Activated T-cell treated with anti-CD3 and anti-CD28 coated beads, Interleukin-2, amount 50 U/mL, for 48 hours (primary cell): ENCODE data around the gene SPECC1L.
A peak's percentile ranks its signal among the peaks of the same experiment; 100 is the strongest.

Experiments used
- DNase-seq, 2 experiments: peaks; one replicate each; pipeline ENCODE4 v3.0.0-alpha.2; 2020

Gene SPECC1L

DNA sequence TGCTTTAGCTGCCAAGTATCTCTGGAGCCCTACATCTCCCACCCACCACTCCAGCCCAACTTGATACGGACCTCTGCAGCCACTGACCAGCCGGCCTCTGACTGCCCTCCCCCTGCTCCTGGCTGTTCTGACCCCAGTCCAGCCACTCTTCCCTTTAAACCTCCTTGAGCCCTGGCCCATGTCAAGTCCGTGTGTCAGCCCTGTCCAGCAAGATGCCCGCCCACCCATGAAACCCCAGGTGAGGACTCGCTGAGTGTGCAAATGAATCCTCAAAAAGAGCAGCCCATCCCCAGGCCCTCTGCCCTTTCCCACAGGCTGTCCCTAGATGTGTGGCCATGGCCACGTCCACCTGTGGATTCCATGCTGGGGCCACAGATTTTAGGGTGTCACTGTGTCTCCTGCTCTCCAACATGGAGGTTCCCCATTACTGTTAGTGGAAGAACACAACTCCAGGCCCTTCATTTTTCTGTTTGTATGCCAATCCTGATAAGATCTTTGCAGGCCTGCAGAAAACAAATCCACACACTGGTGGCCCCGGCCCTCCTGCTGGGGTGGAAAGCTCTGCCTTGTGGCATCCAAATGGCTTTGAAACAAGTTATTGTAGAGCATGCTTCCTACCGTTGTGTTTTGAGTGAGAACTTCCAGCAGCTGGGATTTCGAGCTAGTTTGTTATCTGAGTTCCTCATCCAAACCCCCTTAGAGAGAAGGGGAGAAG, 134.1 kb downstream of the SPECC1L start:
- no peak for DNase-seq

DNA sequence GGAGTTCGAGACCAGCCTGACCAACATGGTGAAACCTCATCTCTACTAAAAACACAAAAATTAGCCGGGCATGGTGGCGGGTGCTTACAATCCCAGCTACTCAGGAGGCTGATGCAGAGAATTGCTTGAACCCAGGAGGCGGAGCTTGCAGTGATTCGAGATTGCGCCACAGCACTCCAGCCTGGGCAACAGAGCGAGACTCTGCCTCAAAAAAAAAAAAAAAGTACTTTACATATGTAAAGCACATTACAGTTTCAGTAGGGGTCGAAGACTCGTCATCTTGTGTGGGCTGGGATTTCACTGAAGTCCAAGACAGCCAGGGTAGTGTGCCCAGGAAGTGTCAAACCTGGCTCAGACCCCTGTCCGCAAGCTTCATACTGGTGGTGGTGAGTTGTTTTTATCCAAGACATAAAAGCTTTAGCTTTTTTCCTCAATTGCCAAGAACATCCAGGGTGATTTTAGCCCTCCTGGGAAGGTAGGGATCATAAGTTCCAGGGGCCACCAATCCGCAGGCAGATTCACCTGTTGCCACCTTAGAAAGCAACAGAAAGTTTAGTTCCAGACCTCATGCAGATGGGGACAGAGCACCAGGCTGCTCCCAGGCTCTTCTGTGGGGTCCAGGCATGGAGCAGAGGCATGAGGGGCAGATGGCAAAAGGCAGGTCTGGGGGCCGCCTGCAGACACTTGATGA, 135.1 kb downstream of the SPECC1L start:
- DNase-seq, result peak in 1 of 2 experiments; percentile 11

DNA sequence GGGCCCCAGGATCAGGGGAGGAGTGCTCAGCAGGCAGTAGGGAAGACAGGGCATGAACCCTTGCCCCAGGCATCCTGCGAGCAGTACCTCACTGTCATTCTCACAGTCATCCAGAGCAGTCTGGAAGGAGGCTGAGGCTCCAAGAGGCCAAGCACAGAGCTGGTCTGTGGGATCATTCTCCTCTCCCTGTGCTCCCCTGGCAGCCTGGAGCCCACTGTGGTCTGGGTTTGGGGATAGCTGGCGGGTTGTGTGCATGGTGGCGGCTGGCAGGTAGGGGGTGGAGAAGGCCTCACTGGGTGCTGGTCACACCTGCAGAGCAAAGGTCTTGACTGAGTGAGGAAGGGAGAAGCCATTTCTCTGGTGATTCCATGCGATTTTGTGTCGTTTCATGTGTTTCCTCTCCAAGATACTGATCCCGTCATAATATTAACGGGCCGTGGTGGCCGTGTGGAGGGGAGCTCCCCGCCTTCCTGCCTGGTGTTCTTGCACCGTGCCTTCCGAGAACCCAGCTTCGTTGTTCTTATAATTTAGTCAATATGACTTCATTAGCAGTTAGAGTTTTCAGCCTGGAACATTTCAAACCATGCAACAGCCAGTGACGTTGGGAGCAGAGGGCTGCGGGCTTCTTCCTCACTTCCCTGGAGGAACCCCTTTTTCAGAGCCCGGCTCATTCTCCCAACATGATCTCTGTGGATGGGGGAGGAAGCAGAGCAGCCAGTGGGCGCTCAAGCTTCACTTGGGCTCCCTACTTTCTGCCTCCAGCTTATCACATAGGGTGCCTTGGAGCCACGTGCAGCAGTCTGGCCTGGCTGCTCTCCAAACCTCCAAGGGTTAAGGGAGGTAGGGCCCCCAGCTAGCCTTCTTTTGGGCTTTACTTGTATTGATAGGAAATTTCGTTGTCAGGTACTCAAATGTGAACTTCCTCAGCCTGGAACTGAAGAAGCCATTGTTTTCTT, 136.0 kb downstream of the SPECC1L start:
- peak; percentile 14 to 17 for DNase-seq

DNA sequence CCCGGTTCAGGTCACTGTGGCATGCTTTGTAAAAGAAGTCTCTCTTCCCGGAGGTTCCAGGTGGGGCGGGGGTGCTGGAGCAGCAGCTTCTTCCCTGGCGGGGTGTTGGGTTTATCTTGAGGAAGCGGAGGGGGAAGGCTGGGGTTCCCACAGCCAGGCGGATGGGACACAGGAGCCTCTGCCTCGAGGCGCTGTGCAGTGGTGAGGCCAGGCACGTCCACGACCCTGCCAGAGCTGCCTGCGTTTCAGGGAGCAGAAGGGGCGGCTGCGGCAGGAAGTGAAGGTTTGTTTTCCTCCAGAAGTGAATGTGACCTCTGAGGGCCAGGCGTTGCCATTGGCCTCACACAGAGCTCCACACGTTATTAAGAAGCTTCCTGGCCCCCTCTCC, 136.6 kb downstream of the SPECC1L start:
- DNase-seq, result peak in 1 of 2 experiments; percentile 21

DNA sequence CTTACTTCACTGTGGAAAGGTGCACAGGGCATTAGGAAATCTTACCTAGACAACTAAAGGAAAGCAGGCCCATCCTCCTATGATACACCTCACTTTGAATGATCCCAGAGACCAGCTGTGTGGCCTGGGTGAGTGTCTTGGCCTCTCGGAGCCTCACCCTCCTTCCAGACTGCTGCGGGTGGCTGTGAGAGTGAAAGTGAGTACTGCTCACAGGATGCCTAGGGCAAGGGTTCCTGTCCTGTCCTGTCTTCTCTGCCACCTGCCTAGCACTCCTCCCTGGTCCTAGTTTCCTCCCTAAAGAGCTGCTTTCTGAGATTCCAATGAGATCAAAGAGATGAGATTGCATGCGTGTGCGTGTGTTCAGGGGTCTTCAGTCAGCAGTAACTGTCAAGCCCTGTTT, 137.3 kb downstream of the SPECC1L start:
- no peak for DNase-seq

DNA sequence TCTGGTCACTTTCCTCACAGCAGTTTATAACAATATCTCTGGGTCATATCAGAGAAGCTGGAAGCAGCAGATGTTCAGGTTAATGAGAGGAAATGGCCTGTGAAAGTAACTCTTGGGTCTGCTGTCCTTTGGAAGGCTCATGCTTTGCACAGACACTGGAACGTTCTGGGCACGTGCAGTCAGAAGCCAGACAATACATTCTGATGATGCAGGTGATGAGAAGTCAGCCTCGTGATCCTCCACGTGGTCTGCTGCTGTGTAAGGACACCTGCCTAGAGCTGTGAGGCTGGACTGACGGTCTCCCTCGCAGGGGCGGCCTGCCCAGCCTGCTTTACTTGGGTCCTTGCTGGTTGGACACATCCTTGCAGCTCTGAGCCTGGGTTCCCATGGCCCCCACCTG, 138.0 kb downstream of the SPECC1L start:
- no peak for DNase-seq

DNA sequence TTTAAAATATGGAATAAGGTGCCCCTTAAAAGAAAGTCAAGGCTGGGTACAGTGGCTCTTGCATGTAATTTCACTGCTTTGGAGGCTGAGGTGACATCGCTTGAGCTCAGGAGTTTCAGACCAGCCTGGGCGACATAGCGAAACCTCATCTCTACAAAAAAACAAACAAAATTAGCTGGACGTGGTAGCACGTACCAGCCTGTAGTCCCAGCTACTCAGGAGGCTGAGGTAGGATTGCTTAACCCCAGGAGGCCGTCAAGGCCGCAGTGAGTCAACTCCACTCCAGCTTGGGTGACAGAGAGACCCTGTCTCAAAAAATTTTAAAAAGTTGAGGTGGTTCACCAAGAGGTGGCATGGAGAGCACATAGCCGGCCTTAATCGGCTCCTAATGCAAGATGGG, 139.1 kb downstream of the SPECC1L start:
- no peak for DNase-seq

DNA sequence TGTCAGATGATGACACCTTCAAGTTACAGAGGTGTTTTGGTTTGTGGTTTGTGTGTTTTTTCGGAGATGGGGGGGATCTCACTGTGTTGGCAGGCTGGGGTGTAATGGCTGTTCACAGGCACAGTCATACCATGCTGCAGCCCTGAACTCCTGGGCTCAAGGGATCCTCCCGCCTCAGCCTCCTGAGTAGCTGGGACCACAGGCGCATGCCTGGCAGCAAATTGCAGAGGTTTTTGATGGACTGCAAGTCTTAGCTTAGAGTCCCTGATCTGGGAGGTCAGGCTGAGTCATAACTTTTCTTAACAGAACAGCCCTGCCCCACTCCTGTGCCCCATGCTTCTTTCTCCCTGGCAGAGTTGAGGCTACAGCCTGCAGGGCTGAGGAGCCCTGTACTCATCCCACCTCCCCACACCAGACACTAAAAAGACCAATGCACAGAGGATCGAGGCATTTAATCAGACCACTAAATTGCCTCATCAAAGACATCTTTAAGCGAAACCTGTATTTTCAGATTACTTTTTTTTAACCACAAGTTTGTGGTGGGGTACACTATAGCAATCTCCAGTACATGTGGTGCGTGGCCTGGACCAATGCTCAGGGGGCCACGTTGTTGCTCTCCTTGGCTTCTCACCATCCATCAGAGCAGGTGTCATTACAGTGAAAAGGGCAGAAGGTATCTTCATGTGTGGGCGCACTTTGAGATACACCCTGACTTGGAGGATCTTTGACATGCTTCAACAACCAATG, 139.7 kb downstream of the SPECC1L start:
- DNase-seq, result peak; percentile 35 to 54

DNA sequence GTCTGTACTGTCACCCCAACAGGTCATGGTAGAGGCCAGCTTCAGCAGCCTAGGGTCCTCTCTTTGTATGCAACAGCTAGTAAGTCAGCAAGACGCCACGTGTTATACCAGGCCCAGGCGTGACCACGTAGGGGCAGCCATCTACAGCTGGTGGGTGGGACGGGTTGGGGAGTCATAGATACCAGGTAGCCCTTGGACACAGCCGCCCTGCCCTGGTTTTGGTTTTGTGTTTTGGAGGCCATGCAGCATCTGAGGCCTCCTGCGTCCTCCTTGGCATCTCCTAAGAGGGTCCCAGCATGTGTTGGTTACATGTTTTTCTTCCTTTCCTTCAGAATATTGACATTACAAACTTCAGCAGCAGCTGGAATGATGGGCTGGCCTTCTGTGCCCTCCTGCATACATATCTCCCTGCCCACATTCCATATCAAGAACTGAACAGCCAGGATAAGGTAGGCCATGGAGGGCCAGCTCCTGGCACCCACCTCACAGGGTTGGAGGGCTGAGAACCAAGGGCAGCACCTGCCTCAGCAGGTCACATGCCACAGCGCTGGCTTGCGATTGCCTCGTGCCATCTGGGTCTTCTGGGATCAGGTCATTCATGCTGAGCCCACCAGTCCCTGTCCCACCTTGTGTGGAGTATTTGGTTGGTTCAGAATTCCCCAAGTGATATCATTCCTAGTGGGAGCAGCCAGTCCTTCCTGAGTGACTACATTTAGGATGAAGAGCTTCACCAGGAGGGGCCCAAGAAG, 140.8 kb downstream of the SPECC1L start:
- peak in 1 of 2 experiments; percentile 16 for DNase-seq

DNA sequence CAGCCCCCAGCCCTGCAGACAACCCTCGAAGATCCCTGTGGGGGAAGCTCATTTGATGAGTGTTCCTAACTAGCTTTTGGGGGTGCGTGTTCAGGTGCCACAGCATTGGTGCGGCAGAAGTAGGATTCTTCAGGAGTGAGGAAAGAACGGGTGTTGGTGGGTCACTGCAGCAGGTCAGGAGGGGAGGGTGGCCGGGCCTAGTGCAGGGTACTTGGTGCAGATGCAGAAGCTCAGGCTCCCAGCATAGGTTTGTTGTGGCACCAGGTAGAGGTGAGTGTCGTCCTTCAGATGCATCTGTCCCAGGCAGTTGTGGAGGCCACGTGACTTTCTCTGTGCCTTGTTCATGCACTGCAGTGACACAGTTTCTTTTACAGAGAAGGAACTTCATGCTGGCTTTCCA, 141.6 kb downstream of the SPECC1L start:
- no peak for DNase-seq

DNA sequence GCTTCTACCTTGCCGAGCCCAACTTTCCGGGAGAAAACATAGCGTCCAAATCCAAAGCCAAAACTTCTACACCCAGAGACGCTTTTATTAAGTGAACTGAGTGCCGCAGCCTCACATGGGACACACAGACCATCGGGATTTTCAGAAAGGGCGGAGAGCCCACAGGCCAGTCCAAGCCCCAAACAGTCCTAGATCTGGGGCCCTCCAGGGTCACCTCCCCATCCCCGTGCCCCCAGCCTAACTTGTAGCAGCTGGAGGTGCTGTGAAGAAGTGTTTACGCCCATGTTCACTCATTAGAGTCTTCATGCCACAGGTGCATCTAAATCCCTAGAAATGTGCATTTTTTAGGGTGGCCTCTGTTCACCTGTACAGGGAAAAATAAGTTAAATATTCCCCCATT, 142.6 kb downstream of the SPECC1L start:
- DNase-seq, result no peak

DNA sequence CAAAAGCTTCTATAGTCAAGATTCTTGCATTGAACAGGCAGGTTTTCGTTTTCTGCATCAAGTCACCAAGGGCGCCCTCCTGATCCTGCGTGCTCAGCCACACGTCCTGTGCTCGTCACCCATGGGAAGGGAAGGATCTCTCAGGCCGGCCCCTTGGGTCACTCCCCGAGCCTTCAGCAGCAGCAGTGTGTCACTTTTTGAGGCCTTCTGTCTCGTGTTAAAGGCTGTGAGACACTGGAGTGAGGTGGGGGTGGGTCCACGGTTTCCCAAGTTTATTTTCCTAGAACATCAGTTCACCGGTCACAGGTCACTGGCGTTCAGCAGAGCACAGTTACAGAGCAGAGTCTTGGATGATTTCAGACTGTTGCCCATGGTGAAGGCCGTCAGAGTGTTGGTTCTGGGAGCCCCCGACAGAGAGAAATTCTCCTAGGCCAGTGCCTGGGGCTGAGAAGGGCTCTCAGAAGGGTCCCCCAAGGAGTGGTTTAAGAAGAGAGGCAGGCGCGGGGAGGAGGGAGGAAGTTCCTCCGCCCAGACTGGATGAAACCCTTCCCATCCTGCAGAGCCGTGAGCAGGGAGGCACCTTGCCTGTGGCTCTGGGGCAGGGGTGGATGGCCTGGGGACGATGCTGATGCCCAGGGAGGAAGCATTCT, 143.2 kb downstream of the SPECC1L start:
- no peak for DNase-seq

DNA sequence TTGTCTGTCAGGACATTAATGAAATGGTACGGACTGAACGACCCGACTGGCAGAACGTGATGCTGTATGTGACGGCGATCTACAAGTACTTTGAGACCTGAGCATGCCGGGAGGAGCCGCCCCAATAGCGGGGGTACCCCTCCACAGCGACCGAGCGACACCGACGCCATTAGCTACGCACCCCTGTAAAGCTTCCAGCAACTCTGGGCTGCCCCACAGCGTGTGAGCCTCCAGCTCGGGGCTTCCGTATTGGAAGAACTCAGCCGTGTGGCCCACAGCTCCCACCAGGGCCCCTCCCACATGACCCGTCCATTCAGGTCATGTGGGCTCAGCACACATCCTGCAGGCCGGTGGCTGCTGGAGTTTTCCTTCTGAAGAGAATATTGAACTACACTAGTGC, 143.9 kb downstream of the SPECC1L start:
- no peak for DNase-seq

DNA sequence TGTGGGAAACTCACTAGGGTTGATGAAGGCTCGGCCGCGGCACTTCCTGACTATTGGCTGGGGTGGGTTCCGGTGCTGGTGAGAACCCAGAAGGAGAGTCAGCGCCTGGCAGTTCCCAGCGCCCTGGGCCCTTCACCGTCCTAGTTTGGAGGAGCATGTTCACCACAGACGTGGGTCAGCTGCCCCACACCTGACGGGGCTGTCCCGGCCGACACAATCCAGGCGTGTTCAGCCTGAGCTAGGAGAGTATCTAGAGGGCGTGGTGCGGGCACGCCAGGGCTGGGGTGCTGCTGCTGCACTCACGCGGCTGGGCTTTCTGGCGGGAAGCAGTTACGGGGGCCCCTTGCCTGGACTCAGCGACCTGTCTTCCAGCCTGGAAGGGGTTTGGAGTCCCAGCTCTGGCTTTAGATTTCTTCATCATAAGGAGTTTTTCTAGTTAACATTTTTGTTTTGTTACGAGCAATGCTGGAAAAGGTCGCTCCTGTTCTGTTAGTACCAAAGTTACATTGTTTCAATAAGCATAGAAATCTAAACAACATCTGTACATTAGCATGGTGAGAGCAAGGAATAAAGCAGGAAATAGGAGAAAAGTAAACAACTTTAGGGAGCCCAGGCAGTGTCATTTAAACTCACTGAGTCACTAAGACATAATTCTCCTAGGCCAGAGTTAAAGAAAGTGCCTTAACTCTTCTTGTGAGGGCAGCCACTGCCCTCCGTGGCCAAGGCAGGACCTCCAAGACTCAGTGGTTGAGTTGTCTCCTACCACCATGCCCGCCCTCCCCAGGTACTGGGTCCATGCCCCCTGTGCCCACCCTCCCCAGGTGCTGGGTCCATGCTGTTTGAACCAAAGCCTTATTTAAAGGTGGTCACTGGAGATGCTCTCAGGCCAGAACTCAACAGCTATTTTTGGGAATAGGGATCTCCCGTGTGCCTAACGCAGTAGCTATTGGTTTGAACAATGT, 144.6 kb downstream of the SPECC1L start:
- DNase-seq, result no peak

DNA sequence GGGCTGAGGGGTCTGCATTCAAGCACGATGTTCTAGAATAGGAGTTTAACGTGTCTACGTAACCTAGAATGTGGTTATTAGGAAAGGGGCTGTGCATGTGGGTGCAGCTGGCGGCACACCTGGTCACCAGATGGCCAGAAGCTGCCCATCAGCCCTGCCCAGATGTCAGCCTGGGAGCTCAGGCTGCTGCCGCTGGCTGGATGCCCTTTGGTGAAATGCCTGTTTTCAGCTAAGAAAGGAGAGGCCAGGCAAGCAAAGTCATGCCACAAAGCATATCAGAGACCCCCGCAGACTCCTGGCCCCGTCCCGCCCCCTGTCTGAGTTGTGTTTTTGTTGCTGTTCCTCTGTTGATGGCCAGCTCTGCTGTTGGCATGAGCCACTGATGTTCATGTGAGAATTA, 145.5 kb downstream of the SPECC1L start:
- no peak for DNase-seq

DNA sequence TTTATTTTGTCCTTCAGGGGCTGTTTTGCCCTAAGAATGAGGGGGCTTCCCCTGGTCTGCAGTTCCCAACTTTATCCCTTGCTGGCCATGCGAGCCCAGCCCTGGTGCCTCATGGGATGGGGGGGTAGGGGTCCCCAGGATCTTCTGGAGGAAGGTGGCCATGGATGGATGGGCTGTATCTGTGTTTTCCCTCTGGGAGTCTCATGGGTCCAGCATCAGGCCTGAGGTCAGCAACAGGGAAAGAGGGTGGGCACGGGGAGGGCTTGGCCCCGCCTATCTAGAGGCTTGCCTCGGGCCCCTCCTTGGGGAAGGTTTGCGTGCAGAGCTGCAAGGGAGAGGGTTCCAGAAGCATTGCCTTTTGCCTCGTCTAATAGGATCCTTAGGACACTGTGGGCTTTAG, 146.0 kb downstream of the SPECC1L start:
- no peak for DNase-seq

DNA sequence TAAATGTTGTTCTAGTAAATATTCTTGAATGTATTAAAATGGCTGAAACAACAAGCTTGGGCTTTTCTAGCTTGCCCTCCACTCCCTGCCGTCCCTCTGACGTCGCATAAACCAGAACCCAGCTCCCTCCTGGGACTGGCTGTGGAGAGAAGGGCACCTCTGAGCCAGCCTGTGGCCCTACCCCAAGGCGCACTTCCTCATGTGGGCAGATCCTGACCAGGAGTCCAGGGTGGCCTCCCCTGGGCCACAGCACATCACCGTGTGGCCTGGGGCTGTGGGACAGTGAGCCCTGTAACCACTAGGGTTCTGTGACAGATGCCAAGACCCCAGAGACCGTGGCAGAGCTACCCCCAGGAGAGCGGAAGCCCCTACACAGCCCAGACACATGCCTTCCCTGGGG, 146.6 kb downstream of the SPECC1L start:
- DNase-seq, result no peak

DNA sequence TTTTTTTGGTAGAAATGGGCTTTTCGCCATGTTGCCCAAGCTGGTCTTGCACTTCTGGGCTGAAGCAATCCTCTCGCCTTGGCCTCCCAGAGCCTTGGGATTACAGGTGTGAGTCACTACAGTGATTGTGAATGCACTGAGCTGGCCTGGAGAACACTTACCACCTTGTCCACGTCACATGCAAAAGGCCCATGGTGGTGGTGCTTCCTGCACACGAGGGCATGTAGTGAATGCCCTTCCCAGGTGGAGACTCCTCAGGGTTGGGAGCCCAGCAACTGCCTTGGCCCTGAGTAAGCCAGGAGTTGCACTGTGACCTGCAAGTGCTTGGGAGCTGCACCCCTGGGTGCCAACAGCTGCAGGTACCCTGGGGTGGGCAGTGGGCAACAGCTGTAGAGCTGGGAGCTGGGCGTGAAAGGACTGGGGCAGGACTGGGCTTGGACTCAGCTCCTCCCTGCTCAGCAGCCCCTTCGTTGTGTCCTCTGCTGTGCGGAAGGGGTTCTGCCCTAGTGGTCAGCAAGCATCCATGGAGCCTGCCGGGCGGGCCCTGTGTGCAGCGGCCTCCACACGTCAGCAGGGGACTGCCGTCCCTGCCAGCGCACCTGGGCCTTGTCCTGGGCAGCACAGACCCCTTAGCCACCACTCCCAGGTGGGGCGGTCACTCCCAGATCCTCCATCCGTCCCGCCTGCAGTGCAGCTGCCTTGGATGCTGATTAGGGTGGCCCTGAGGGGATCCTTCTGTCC, 147.4 kb downstream of the SPECC1L start:
- no peak for DNase-seq

DNA sequence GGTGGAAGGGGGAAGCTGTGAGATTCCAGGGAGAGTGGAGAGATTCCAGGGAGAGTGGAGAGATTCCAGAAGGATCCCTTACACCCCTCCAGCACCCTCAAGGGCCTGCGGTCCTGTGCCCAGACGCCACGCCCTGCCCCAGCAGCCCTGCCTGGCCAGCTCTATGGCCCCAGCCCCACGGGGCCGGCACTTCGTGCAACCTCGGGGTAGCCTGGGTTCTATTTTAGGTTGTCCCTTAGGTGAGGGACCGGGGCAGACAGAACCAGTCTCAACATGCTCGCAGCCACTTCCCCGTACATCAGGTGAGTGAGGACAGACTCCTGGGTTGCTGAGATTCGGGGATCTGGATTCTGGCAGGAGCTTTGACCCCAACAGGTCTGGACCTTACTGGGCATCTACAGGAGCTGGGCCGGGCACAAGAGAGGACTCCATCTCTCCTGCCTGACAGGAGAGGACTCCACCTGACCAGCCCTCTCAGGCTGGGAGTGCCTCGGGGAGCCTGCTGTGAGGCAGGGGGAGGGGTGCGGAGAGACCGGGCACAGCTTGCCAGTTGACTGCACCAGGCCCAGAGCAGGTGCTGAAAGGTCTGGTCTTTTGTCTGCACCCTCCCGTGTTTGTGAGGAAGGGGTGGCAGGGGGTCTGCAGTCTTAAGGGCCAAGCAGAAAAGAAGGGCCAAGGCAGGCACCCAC, 148.3 kb downstream of the SPECC1L start:
- DNase-seq, result no peak
